Calu3 (cell line): ENCODE measurements around the gene PAIP1. TPM values are rescaled to one million over a fixed set of nuclear protein-coding genes. Genes with fewer than 3 reads are reported as not detected.
A peak's percentile ranks its signal among the peaks of the same experiment; 100 is the strongest.
"Not testable (repeated sequence)": the region's sequence is repeated elsewhere in the genome, so short reads cannot be mapped to it uniquely, and the experiment has no call there.

Experiments
- BruUV-seq: library from RNA; stranded (reverse); fragments of 400-500 nt; replicated peaks from 2 replicates; lab custom pipeline; 2021; lab: Mats Ljungman, UMichigan
- CTCF ChIA-PET: fragments of 300-600 bp; sonication (Branson Sonifier 250); formaldehyde crosslinking; loops from one replicate; lab custom pipeline; 2022; ENCODE audit warnings: antibody characterized with exemption; lab: Charles Lee
- DNase-seq: peaks from one replicate; pipeline ENCODE4 v3.0.0; 2022
- H3K27ac Mint-ChIP-seq: one replicate; pipeline ENCODE4 v1.8.0; 2022; ENCODE audit warnings: mixed read lengths; ENCODE audit not compliant: unreplicated experiment
- H3K27me3 Mint-ChIP-seq: one replicate; pipeline ENCODE4 v1.8.0; 2022; ENCODE audit warnings: mixed read lengths; ENCODE audit not compliant: unreplicated experiment
- H3K36me3 Mint-ChIP-seq: one replicate; pipeline ENCODE4 v1.8.0; 2022; ENCODE audit warnings: mild to moderate bottlenecking, moderate library complexity, mixed read lengths; ENCODE audit not compliant: insufficient read depth, unreplicated experiment
- H3K4me1 Mint-ChIP-seq: one replicate; pipeline ENCODE4 v1.8.0; 2022; ENCODE audit warnings: mild to moderate bottlenecking, low read depth, mixed read lengths; ENCODE audit not compliant: unreplicated experiment
- H3K4me3 Mint-ChIP-seq: one replicate; pipeline ENCODE4 v1.8.0; 2022; ENCODE audit warnings: mild to moderate bottlenecking, low read depth, moderate library complexity, mixed read lengths; ENCODE audit not compliant: unreplicated experiment
- H3K9me3 Mint-ChIP-seq: one replicate; pipeline ENCODE4 v1.8.0; 2022; ENCODE audit warnings: low read depth, mixed read lengths; ENCODE audit not compliant: unreplicated experiment
- CTCF ChIP-seq: fragments of 200-600 bp; IDR thresholded peaks from one replicate; pipeline ENCODE4 v1.8.0; 2022; ENCODE audit warnings: antibody characterized with exemption; ENCODE audit not compliant: unreplicated experiment
- intact Hi-C: fragments of 100-400 bp; cut with micrococcal nuclease; formaldehyde crosslinking; loops from one replicate; pipeline ENCODE4 v1.10.0; 2022; ENCODE audit not compliant: unreplicated experiment
- total RNA-seq: library from RNA; stranded (reverse); gene quantifications from 2 replicates; pipeline ENCODE4 v1.2.3, GENCODE V29; 2022

PAIP1 gene
- total RNA-seq, 1 experiment from 2014 or later = 97.4 TPM

GRCh38 chr5:43602461-43603343, 45.8 kb upstream of the PAIP1 start, which contains the start of gene NNT:
NNT (plus strand) TSS chr5:43603180; CDS start chr5:43609196, 6,016 bp downstream.
- no peak for TF ChIP-seq CTCF
- intact Hi-C loops = loop anchor here (5.0 kb wide), 1 partner anchor 45 kb away; the partner anchor contains the start of gene PAIP1
- peak within 1 kb of the TSS; percentile 89 for H3K4me3 Mint-ChIP-seq
- BruUV-seq = TSS peak; percentile 66
- peaks cover 2% of the 10 kb centered on the region for H3K9me3 Mint-ChIP-seq
- peak within 1 kb of the TSS; percentile 53 for H3K27ac Mint-ChIP-seq
- DNase-seq = peak; percentile 79
- CTCF ChIA-PET = interaction anchor here (1.1 to 1.2 kb wide), 2 partner anchors 29 to 119 kb away, joined by 3 to 5 read pairs; partner anchors contain the start of gene TMEM267
- peaks cover 29% of the 10 kb centered on the region for H3K36me3 Mint-ChIP-seq
- peaks cover 9% of the 10 kb centered on the region for H3K4me1 Mint-ChIP-seq
- no peaks in the 10 kb centered on the region for H3K27me3 Mint-ChIP-seq

GRCh38 chr5:43601454-43602260, 44.8 kb upstream of the PAIP1 start:
- TF ChIP-seq CTCF = no peak
- CTCF ChIA-PET = no interaction called here
- H3K4me1 Mint-ChIP-seq = peaks cover 9% of the 10 kb centered on the region
- H3K27ac Mint-ChIP-seq = peak overlapping the region; percentile 53
- H3K36me3 Mint-ChIP-seq = peaks cover 29% of the 10 kb centered on the region
- DNase-seq = peak; percentile 4
- intact Hi-C loops = loop anchor here (5.0 kb wide), 1 partner anchor 44 kb away; the partner anchor contains the start of gene PAIP1
- H3K4me3 Mint-ChIP-seq = peak overlapping the region; percentile 89
- no TSS peak for BruUV-seq
- H3K9me3 Mint-ChIP-seq = peaks cover 2% of the 10 kb centered on the region
- no peaks in the 10 kb centered on the region for H3K27me3 Mint-ChIP-seq

- H3K9me3 Mint-ChIP-seq, CTCF ChIA-PET, H3K4me3 Mint-ChIP-seq, H3K27me3 Mint-ChIP-seq, H3K27ac Mint-ChIP-seq, DNase-seq, BruUV-seq, intact Hi-C loops, H3K4me1 Mint-ChIP-seq: not testable (repeated sequence)
- H3K36me3 Mint-ChIP-seq = peaks cover 23% of the 10 kb centered on the region
Measured at GRCh38 chr5:43598927-43599326, 42.0 kb upstream of the PAIP1 start.

- no peaks in the 10 kb centered on the region for H3K4me1 Mint-ChIP-seq
- TF ChIP-seq CTCF = no peak
- H3K27ac Mint-ChIP-seq = no peak overlapping the region
- no peaks in the 10 kb centered on the region for H3K36me3 Mint-ChIP-seq
- BruUV-seq = no TSS peak
- H3K4me3 Mint-ChIP-seq = no peak overlapping the region
- DNase-seq = no peak
- H3K27me3 Mint-ChIP-seq = no peaks in the 10 kb centered on the region
- H3K9me3 Mint-ChIP-seq = no peaks in the 10 kb centered on the region
- CTCF ChIA-PET = no interaction called here
- intact Hi-C loops = no loop called here
Measured at GRCh38 chr5:43592363-43592762, 35.5 kb upstream of the PAIP1 start.
